Spleen (tissue), 11 donors: ENCODE data around the gene PTGDR. TPM values are rescaled to one million over a fixed set of nuclear protein-coding genes. Genes with fewer than 3 reads are reported as not detected.

Experiments used
- DNase-seq: peaks from one replicate; pipeline ENCODE4 v3.0.0-alpha.2; 2020
- H3K27ac ChIP-seq, 8 donors: fragments of 200-600 bp; sonication (generic) in 7 of 8; 1 replicate in 4 of 8; 2 replicates in 4 of 8; pipeline versions ENCODE4 v1.5.0 to v1.8.0; 2016 to 2021; ENCODE audit warnings: inconsistent platforms in 4 of 8, mild to moderate bottlenecking in 4 of 8, moderate library complexity in 1 of 8
- H3K27me3 ChIP-seq, 7 donors: fragments of 200-600 bp; sonication (generic) in 6 of 7; replicated peaks in 1 of 7; 1 replicate in 4 of 7; 2 replicates in 3 of 7; pipeline versions ENCODE4 v1.5.0 to v1.8.0; 2016 to 2021; ENCODE audit warnings: inconsistent platforms in 3 of 7, mild to moderate bottlenecking in 1 of 7
- H3K36me3 ChIP-seq, 6 donors: fragments of 200-600 bp; sonication (generic) in 5 of 6; 1 replicate in 4 of 6; 2 replicates in 2 of 6; pipeline versions ENCODE4 v1.5.0 to v1.8.0; 2016 to 2021; ENCODE audit warnings: inconsistent platforms in 2 of 6
- H3K4me1 ChIP-seq, 6 donors: fragments of 200-600 bp; sonication (generic) in 5 of 6; 1 replicate in 3 of 6; 2 replicates in 3 of 6; pipeline versions ENCODE4 v1.5.0 to v1.8.0; 2016 to 2021; ENCODE audit warnings: inconsistent platforms in 3 of 6
- H3K4me3 ChIP-seq, 8 donors: fragments of 200-600 bp; sonication (generic) in 7 of 8; 1 replicate in 4 of 8; 2 replicates in 4 of 8; pipeline versions ENCODE4 v1.5.0 to v1.8.0; 2016 to 2021; ENCODE audit warnings: inconsistent platforms in 4 of 8, mild to moderate bottlenecking in 4 of 8, moderate library complexity in 2 of 8
- H3K9me3 ChIP-seq, 8 donors: fragments of 200-600 bp; sonication (generic) in 7 of 8; 1 replicate in 4 of 8; 2 replicates in 4 of 8; pipeline versions ENCODE4 v1.5.0 to v1.8.0; 2016 to 2021; ENCODE audit warnings: inconsistent platforms in 4 of 8
- POLR2A ChIP-seq, 3 donors: fragments of 450-650 bp; IDR thresholded peaks; one replicate each; pipeline ENCODE4 v1.5.1; 2017; ENCODE audit warnings: antibody characterized with exemption in 3 of 3, mild to moderate bottlenecking in 1 of 3
- POLR2AphosphoS5 ChIP-seq, 3 donors: sonication (generic); formaldehyde crosslinking; IDR thresholded peaks; one replicate each; pipeline ENCODE4 v1.5.1; 2017; ENCODE audit warnings: antibody characterized with exemption in 3 of 3
- WGBS, 5 donors: extraction: QIAGEN DNeasy Blood & Tissue Kit in 3 of 5; methylation state at CpG; one replicate each; pipeline versions ENCODE4 v1.1.5 to v1.1.7; 2013 to 2018; 5-methylcytosine and 5-hydroxymethylcytosine counted together
- intact Hi-C: fragments of 100-400 bp; cut with DNase I; formaldehyde crosslinking; loops from one replicate; pipeline ENCODE4 v1.15.0; 2023; ENCODE audit warnings: low total_unique reads
- polyA plus RNA-seq, 3 donors: library from polyadenylated mRNA; stranded (reverse); fragments of 200-250 nt; gene quantifications; one replicate each; pipeline ENCODE4 v1.2.1, GENCODE V29; 2013
- total RNA-seq, 7 donors: library from RNA; depleted of rRNA in 3 of 7; stranded (reverse); fragments of >200 nt in 3 of 7; fragmentation: NEBNext Ultra II Directional in 4 of 7; extraction: Animal tissue kit (Norgen Biotek cat#: 25700) in 4 of 7; gene quantifications; one replicate each; pipeline versions ENCODE4 v1.1.0 to v1.2.1, GENCODE V29; 2016 to 2021
- TF ChIP-seq, protein P1 (sequence below), 11 experiments: fragments of 200-600 bp in 7 of 11; fragments of 450-650 bp in 4 of 11; sonication (generic) in 4 of 11; IDR thresholded peaks in 8 of 11; conservative IDR thresholded peaks in 3 of 11; 1 replicate in 7 of 11; 2 replicates in 4 of 11; pipeline versions ENCODE4 v1.4.0 to v1.8.0; 2016 to 2021; ENCODE audit warnings: antibody characterized with exemption in 11 of 11, inconsistent platforms in 4 of 11, mild to moderate bottlenecking in 1 of 11
- donor health status: healthy with polysubstance abuse.
- donor health status: DM: no; HTN: no; CAD: no; lungs with moderate emphysema.
- donor health status: DM: no; HTN: no; CAD: no.
- donor health status: Bipolar disorder and iron deficiency.
- donor health status: healthy.
- donor health status: DM: no; HTN: no; CAD: no.
- donor health status: DM: yes; HTN: yes; CAD: no.

Gene PTGDR
- total and polyA plus RNA-seq, 10 donors = 0.67 to 20.5 (median 10.6) TPM

DNA sequence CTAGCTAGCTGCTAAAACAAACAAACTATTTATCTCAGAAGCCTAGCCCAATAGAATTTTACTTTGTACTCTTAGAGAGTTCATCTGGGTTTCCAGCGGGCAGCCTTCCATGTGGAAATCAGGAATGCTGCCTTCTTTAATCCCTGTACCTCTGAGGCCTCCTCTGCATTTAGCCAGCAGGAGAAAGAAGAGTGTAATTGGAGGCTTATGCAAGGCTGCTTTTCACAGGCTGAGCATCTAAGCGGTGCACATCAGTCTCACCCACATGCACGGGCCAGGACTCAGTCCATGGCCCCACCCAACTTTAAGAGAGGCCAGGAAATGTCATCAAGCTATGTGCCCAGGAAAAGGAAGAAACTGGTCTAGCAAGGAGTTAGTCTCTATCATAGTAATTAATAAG lies 14.0 kb upstream of the PTGDR start:
- 65 to 89% (median 74%) methylated on average over 3 of the region's 3 CpGs for WGBS, 5 donors
- TF ChIP-seq POLR2AphosphoS5 (IDR thresholded peaks at IDR 0.05) (no peak), POLR2A (IDR thresholded peaks at IDR 0.05) (no peak)
- TF ChIP-seq, protein P1, sequence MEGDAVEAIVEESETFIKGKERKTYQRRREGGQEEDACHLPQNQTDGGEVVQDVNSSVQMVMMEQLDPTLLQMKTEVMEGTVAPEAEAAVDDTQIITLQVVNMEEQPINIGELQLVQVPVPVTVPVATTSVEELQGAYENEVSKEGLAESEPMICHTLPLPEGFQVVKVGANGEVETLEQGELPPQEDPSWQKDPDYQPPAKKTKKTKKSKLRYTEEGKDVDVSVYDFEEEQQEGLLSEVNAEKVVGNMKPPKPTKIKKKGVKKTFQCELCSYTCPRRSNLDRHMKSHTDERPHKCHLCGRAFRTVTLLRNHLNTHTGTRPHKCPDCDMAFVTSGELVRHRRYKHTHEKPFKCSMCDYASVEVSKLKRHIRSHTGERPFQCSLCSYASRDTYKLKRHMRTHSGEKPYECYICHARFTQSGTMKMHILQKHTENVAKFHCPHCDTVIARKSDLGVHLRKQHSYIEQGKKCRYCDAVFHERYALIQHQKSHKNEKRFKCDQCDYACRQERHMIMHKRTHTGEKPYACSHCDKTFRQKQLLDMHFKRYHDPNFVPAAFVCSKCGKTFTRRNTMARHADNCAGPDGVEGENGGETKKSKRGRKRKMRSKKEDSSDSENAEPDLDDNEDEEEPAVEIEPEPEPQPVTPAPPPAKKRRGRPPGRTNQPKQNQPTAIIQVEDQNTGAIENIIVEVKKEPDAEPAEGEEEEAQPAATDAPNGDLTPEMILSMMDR (IDR thresholded peaks at IDR 0.05 in 8 of 11, conservative IDR thresholded peaks at IDR 0.05 in 3 of 11) = no peak
- no peak for DNase-seq
- Histone ChIP-seq H3K36me3 (no peaks in the 10 kb centered on the region), H3K4me3 (no peak overlapping the region), H3K27me3 (no peaks in the 10 kb centered on the region), H3K4me1 (peaks cover 0 to 2% (median 0%) of the 10 kb centered on the region in 6 donors), H3K27ac (no peak overlapping the region), H3K9me3 (peaks cover 0 to 4% (median 0%) of the 10 kb centered on the region in 8 donors)
- intact Hi-C loops = no loop called here

DNA sequence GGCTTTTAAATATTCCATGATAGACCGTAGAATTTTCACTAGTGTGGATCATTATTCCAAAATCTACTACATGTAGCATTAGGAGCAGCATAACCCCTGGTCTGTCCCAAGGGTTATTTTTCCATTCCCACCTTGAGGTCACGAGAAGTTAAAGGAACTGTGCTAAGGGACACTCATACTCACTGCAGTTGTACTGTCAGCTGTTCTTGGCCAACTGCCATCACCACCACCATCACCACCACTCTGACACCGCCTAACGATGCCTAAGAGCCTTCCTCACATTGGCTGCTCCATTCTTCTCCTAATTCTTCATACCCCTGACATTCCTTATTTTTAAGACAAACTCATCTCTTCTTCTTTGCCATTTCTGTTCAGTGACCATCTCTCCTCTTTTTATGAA lies 13.4 kb upstream of the PTGDR start:
- TF ChIP-seq POLR2A (IDR thresholded peaks at IDR 0.05) = no peak
- TF ChIP-seq, protein P1 (IDR thresholded peaks at IDR 0.05 in 8 of 11, conservative IDR thresholded peaks at IDR 0.05 in 3 of 11) = no peak
- no peak for TF ChIP-seq POLR2AphosphoS5 (IDR thresholded peaks at IDR 0.05)
- H3K4me1 ChIP-seq = peaks cover 0 to 4% (median 0%) of the 10 kb centered on the region in 6 donors
- H3K9me3 ChIP-seq = no peaks in the 10 kb centered on the region
- no peak for DNase-seq
- intact Hi-C loops = no loop called here
- H3K36me3 ChIP-seq = no peaks in the 10 kb centered on the region
- H3K27me3 ChIP-seq = no peaks in the 10 kb centered on the region
- H3K4me3 ChIP-seq = no peak overlapping the region
- WGBS, 5 donors = 79 to 87% (median 84%) methylated on average over 4 of the region's 4 CpGs
- H3K27ac ChIP-seq = no peak overlapping the region

DNA sequence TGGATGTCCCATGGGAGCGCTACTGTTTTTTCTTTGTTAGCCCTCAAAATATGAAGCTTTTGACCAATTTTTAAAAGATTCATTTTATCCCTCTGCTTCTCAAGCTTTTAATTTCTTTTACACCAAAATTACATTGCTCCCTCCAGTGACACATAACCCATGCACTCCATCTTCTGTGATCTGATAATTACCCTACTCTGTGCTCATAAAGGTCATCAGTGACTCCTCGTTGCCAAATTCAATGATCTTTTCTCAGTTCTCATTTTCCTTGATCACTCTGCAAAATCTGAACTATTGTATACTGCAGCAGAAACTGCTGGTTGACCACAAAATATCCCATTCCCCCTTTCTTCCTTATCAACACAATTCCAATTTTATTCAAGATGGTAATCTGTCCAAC lies 8.7 kb upstream of the PTGDR start:
- intact Hi-C loops = no loop called here
- Histone ChIP-seq H3K27ac (no peak overlapping the region), H3K36me3 (no peaks in the 10 kb centered on the region), H3K4me3 (no peak overlapping the region), H3K4me1 (peaks cover 0 to 29% (median 3%) of the 10 kb centered on the region in 6 donors), H3K9me3 (no peaks in the 10 kb centered on the region), H3K27me3 (no peaks in the 10 kb centered on the region)
- WGBS, 5 donors = 72 to 83% (median 78%) methylated on average over 2 of the region's 2 CpGs
- TF ChIP-seq, protein P1 (IDR thresholded peaks at IDR 0.05 in 8 of 11, conservative IDR thresholded peaks at IDR 0.05 in 3 of 11) = no peak
- no peak for TF ChIP-seq POLR2AphosphoS5 (IDR thresholded peaks at IDR 0.05)
- TF ChIP-seq POLR2A (IDR thresholded peaks at IDR 0.05) = no peak
- DNase-seq = no peak

DNA sequence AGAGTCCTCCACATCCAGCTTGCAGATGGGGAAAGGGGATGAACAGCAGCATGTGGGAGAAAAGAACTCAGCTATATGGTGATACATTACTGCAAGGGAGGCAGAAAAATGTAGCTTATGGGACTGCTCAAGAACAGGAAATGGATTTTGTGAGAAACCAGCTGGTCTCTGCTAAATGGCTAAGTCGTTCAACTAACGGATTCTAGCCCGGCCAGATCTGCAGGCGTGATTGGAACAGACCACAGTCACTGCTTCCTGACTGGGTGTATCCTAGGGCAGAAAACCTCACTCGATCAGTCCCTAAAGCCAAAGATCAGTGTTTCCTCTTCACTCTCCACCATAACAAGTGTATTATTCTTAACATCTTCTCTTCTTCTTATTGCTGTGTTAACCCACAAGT lies 8.1 kb upstream of the PTGDR start:
- DNase-seq = no peak
- intact Hi-C loops = no loop called here
- H3K27me3 ChIP-seq = no peaks in the 10 kb centered on the region
- H3K27ac ChIP-seq = no peak overlapping the region
- TF ChIP-seq, protein P1 (IDR thresholded peaks at IDR 0.05 in 8 of 11, conservative IDR thresholded peaks at IDR 0.05 in 3 of 11) = no peak
- TF ChIP-seq POLR2A (IDR thresholded peaks at IDR 0.05) (no peak), POLR2AphosphoS5 (IDR thresholded peaks at IDR 0.05) (no peak)
- no peaks in the 10 kb centered on the region for H3K36me3 ChIP-seq
- no peaks in the 10 kb centered on the region for H3K9me3 ChIP-seq
- H3K4me1 ChIP-seq = peaks cover 0 to 35% (median 3%) of the 10 kb centered on the region in 6 donors
- H3K4me3 ChIP-seq = no peak overlapping the region
- WGBS, 5 donors = 5 to 19% (median 6%) methylated on average over 5 of the region's 5 CpGs
